ENCODE data around the gene FBLN2. TPM values are rescaled to one million over a fixed set of nuclear protein-coding genes. Genes with fewer than 3 reads are reported as not detected.
"Not testable (repeated sequence)": the region's sequence is repeated elsewhere in the genome, so short reads cannot be mapped to it uniquely, and the experiment has no call there.

The FBLN2 gene
- total RNA-seq, 2 experiments from 2014 or later = not detected

DNA sequence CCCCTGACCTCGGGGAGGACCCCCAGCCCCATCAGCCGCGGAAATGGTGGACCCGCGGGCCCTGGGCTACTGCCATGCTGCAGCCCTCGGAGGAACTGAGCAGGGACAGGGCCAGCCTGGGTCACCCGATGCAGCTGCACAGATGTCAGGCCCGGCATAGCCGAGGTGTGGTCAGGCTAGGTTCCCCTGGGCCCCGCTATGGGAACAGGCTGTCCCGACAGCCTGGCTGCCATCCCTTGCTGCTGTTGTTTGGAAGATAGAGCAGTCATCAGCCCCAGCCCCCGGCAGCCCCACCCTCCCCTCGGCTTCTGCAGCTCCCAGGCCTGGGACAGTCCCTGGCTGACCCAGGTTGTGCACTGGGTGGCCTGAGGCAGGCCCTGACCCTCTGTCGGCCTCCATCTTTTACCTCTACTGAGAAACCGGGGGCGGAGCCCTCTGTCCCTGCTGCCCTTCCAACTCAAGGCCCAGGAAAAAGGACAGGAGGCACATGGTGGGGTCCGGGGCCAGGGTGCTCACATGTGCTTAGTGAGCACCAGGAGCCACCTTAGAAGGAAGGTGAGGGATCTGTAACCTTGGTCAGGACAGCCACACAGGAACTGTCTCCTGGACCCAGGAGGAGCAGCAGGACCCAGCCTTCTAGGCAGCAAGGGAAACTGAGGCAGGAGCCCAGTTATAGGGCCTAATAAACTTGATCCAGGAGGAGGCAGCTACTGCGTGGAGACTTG is 31.5 kb upstream of the FBLN2 start:
- POLR2A ChIA-PET = no interaction called here

DNA sequence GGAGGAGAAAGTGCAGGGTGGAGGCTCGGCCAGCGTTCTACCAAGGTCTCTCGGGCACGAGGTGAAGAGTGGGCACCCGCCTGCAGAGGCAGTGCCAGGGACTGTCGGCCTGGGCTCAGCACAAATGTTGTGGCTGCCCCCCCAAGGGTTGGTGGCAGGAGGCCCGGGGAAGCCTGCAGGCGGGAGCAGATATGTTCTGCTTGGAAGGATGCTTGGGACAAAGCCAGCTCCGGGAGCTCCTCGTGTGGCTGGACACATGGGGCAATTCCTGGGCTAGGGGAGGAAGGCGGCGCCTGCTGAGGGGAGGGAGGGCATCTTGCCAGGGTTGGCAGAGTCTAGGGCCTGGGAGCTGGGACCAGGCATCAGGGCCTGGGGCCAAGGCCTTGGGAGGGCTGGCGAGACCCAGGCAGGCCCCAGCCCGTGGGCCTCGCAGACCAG is 30.4 kb upstream of the FBLN2 start:
- Mint-ChIP-seq H3K36me3 (ENCODE audit: low read depth) (no peaks in the 10 kb centered on the region), H3K4me3 (no peak overlapping the region), H3K27me3 (no peaks in the 10 kb centered on the region), H3K9me3 (peaks cover 4% of the 10 kb centered on the region), H3K4me1 (no peaks in the 10 kb centered on the region), H3K27ac (no peak overlapping the region)
- POLR2A ChIA-PET = no interaction called here
- CTCF ChIA-PET = no interaction called here
- DNase-seq = no peak

More for the DNA sequence above, 31.5 kb upstream of the FBLN2 start:
- CTCF ChIA-PET = interaction anchor here (0.6 kb wide), 1 partner anchor 60 kb away, joined by 6 read pairs; no protein-coding TSS in a partner anchor
- H3K27ac Mint-ChIP-seq = no peak overlapping the region
- no peak overlapping the region for H3K4me3 Mint-ChIP-seq
- no peak for DNase-seq
- peaks cover 4% of the 10 kb centered on the region for H3K9me3 Mint-ChIP-seq
- no peaks in the 10 kb centered on the region for H3K36me3 Mint-ChIP-seq (ENCODE audit: low read depth)
- no peaks in the 10 kb centered on the region for H3K27me3 Mint-ChIP-seq
- no peaks in the 10 kb centered on the region for H3K4me1 Mint-ChIP-seq

DNA sequence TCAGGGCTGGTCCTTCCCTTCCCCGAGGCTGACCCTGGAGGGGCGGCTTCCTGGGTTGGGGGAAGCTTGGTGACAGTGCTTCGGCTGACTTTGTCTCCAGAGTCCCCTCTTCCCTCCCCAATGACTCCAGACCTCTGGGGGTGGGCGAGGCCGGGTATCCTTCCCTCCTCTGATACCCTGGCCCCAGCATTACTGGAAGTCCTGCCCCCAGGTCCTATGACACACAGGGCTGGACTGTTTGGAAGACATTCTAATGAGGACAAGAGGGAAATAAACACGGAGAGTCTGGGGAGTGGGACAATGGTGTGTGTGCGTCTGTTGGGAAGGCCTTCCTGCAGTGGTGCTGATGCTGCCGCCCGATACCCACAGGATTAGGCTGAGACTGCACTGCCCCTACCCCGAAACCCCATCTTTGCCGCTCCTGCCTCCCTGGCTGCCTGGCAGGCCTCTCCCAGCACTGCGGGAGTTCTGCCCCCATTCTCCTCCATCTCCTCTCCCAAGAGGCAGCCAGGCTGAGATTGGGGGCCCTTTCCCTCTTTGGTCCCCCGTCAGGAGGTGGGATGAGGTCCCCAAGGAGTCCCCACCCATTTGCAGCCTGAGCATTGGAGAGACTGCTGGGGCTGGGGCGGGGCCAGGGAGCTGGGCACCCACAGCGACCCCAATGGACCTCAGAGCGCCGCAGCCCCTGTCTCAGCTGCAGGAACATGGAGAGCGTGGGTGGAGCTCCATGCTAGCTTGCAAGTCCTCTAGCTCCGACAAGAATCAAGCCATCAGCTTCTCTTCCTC is 29.7 kb upstream of the FBLN2 start:
- Mint-ChIP-seq H3K36me3 (ENCODE audit: low read depth) (no peaks in the 10 kb centered on the region), H3K27ac (no peak overlapping the region), H3K27me3 (peaks cover 3% of the 10 kb centered on the region), H3K4me1 (no peaks in the 10 kb centered on the region), H3K4me3 (no peak overlapping the region), H3K9me3 (peaks cover 4% of the 10 kb centered on the region)
- ChIA-PET CTCF (interaction anchor here (0.6 kb wide), 1 partner anchor 28 kb away, joined by 3 read pairs; no protein-coding TSS in a partner anchor), POLR2A (no interaction called here)
- no peak for DNase-seq

DNA sequence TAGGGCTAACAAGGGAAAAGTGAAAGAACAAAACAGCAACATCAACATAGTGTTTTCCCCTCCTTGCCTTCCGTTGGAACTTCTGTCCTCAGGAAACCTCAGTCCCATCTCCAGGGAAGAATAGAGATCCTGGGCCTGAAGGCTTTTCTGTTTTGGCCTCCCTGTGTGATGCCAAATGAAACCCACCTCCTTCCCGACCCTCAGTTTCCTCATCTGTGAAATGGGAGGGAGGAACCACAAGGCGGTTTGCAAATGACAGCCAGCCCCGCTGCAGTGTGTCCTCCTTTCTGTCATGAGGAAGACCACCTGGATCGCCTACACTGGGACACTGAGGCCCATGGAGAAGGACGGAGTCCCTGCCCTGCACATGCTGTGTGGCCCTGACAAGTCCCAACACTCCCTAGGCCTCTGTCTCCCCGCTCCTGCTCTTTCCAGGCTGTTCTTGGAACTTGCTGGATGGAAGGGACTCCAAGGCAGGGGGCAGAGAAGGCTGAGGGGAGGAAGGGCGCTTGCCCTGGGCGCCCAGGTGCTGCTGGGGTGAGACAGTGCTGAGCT is 28.5 kb upstream of the FBLN2 start:
- Mint-ChIP-seq H3K27me3 (peaks cover 3% of the 10 kb centered on the region), H3K27ac (no peak overlapping the region), H3K4me3 (no peak overlapping the region), H3K9me3 (peaks cover 4% of the 10 kb centered on the region), H3K36me3 (ENCODE audit: low read depth) (no peaks in the 10 kb centered on the region), H3K4me1 (no peaks in the 10 kb centered on the region)
- POLR2A ChIA-PET = no interaction called here
- DNase-seq = no peak
- CTCF ChIA-PET = no interaction called here

DNA sequence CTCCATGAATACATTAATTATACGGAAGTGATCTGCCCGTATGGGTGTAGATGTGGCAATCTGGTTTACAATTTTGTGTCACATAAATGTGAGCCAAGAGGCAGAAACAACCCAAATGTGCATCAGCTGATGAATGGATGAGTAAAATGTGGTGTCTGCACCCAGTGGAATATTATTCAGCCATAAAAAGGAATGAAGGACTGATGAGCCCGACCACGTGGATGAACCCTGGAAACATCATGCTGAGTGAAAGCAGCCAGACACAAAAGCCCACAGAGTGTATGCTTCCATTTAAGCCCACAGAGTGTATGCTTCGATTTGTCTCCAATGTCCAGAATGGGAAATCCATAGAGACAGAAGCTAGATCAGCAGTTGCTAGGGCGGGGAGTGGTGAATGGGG is 27.6 kb upstream of the FBLN2 start:
- Mint-ChIP-seq H3K4me1 (no peaks in the 10 kb centered on the region), H3K4me3 (no peak overlapping the region), H3K9me3 (peaks cover 4% of the 10 kb centered on the region), H3K36me3 (ENCODE audit: low read depth) (no peaks in the 10 kb centered on the region), H3K27me3 (peaks cover 3% of the 10 kb centered on the region), H3K27ac (no peak overlapping the region)
- CTCF ChIA-PET = no interaction called here
- POLR2A ChIA-PET = no interaction called here
- no peak for DNase-seq

DNA sequence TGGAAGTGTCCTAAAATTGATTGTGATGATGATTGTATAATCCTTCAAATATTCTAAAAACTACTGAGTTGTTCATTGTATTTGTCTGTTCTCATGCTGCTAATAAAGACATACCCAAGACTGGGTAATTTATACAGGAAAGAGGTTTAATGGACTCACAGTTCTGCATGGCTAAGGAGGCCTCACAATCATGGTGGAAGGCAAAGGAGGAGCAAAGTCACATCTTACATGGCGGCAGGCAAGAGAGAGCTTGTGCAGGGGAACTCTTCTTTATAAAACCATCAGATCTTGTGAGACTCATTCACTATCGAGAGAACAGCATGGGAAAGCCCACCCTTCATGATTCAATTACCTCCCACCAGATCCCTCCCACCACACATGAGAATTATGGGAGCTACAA is 27.2 kb upstream of the FBLN2 start:
- DNase-seq; H3K27me3 Mint-ChIP-seq; H3K4me1 Mint-ChIP-seq; H3K27ac Mint-ChIP-seq; H3K36me3 Mint-ChIP-seq (ENCODE audit: low read depth); H3K4me3 Mint-ChIP-seq; H3K9me3 Mint-ChIP-seq; POLR2A ChIA-PET; CTCF ChIA-PET: not testable (repeated sequence)

DNA sequence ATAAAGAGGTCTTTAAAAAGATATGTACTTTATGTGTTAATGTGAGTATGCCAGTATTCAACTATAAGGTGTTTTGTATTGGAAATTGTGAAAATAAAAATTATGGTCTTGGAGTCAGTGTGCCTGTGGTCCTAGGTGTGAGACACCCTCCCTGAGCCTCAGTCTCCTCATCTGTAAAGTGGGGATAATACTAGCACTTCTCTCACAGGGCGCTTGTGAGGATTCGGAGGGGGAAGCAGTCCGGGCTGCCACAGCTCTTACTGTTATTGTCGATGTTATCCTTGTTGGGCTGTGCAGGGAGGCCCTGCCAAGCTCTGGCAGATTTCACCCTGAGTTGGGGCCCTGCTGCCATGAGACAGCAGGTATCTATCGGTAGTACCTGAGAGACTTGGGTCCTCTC is 26.7 kb upstream of the FBLN2 start:
- ChIA-PET POLR2A (no interaction called here), CTCF (no interaction called here)
- H3K27ac Mint-ChIP-seq = no peak overlapping the region
- peaks cover 4% of the 10 kb centered on the region for H3K9me3 Mint-ChIP-seq
- H3K36me3 Mint-ChIP-seq (ENCODE audit: low read depth) = no peaks in the 10 kb centered on the region
- H3K4me3 Mint-ChIP-seq = no peak overlapping the region
- no peak for DNase-seq
- H3K27me3 Mint-ChIP-seq = peaks cover 3% of the 10 kb centered on the region
- H3K4me1 Mint-ChIP-seq = no peaks in the 10 kb centered on the region

DNA sequence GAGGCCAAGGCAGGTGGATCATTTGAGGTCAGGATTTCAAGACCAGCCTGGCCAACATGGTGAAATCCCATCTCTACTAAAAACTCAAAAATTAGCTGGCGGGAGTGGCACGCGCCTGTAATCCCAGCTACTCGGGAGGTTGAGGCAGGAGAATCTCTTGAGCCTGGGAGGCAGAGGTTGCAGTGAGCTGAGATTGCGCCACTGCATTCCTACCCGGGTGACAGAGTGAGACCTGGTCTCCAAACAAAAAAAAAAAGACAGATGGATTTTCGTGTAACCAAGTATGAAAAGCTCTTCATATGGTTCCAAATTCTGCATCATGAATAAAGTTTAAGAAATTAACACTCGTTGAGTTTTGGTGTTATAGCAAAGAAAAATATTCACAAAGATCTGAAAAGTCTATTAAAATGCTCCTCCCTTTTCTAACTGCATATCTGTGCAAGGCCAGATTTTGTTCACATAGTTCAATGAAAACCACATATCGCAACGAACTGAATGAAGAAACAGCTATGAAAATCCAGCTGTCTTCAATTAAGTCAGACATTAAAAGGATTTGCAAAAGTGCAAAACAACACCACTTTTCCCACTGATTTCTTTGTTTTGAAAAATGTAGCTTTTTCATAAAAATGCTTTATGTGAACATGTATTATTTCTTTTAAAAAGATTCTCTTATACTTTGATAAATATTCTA is 23.8 kb upstream of the FBLN2 start:
- CTCF ChIA-PET = interaction anchor here (0.7 kb wide), 1 partner anchor 18 kb away, joined by 3 read pairs; no protein-coding TSS in a partner anchor
- Mint-ChIP-seq H3K27me3 (peaks cover 12% of the 10 kb centered on the region), H3K9me3 (peaks cover 4% of the 10 kb centered on the region), H3K27ac (no peak overlapping the region), H3K4me3 (no peak overlapping the region), H3K36me3 (ENCODE audit: low read depth) (no peaks in the 10 kb centered on the region), H3K4me1 (no peaks in the 10 kb centered on the region)
- no peak for DNase-seq
- POLR2A ChIA-PET = no interaction called here

DNA sequence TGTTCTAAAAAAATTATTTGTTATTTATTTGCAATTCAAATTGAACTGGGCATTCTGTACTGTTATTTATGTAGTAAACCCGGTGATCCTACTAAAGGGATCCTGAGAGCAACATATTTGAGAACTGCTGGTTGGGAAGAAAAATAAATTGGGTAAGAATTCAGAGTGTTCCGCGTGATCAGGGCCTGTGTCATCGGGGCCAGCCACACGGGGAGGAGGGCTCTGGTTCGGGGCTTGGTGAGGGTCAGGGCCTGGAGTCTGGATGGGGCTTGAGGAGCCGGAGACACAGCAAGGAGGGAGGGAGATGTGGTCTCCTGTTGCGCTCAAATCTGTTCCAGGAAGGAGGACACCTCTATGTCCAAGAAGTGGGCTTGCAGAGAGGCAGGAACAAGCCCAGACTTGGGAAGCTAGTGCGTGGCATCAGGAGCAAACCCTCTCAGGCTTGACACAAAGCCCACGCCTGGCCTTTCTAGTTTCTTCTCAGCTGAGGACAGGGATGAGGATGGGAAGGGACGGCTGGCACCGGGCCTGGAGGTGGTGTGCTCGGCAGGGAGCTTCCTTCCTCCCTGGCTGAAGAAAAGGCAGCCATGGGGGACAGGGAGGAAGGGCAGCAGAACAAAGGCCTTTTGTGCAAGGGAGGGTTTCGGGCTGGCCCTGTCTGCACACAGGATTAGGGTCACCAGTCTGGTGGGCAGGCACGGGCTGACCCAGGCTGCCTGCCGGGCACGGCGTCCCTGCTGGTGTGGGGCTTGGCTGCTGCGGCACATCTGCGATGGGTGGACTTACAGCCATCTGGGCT is 22.9 kb upstream of the FBLN2 start:
- ChIA-PET CTCF (interaction anchor here (0.7 kb wide), 1 partner anchor 18 kb away, joined by 3 read pairs; no protein-coding TSS in a partner anchor), POLR2A (no interaction called here)
- peaks cover 4% of the 10 kb centered on the region for H3K9me3 Mint-ChIP-seq
- no peak overlapping the region for H3K27ac Mint-ChIP-seq
- no peaks in the 10 kb centered on the region for H3K4me1 Mint-ChIP-seq
- no peak for DNase-seq
- no peak overlapping the region for H3K4me3 Mint-ChIP-seq
- peaks cover 12% of the 10 kb centered on the region for H3K27me3 Mint-ChIP-seq
- H3K36me3 Mint-ChIP-seq (ENCODE audit: low read depth) = no peaks in the 10 kb centered on the region

DNA sequence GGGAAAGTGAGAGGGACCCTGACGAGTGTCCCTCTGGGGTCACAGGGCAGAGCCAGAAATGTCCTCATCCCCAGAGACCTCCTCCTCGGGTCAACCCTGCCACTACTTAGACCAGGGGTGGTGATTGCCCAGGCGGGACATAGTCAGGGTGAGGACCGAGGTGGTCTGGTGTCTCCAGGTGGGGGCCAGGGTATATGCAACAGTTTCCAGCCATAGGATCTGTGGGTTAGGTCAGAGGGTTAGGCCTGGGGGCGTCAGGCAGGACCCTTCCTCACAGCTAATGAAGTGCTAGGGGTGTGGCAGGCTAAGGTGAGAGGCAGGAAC is 22.3 kb upstream of the FBLN2 start:
- no peak for DNase-seq
- ChIA-PET CTCF (no interaction called here), POLR2A (no interaction called here)
- Mint-ChIP-seq H3K4me1 (no peaks in the 10 kb centered on the region), H3K27ac (no peak overlapping the region), H3K36me3 (ENCODE audit: low read depth) (no peaks in the 10 kb centered on the region), H3K4me3 (no peak overlapping the region), H3K9me3 (peaks cover 2% of the 10 kb centered on the region), H3K27me3 (peaks cover 12% of the 10 kb centered on the region)

DNA sequence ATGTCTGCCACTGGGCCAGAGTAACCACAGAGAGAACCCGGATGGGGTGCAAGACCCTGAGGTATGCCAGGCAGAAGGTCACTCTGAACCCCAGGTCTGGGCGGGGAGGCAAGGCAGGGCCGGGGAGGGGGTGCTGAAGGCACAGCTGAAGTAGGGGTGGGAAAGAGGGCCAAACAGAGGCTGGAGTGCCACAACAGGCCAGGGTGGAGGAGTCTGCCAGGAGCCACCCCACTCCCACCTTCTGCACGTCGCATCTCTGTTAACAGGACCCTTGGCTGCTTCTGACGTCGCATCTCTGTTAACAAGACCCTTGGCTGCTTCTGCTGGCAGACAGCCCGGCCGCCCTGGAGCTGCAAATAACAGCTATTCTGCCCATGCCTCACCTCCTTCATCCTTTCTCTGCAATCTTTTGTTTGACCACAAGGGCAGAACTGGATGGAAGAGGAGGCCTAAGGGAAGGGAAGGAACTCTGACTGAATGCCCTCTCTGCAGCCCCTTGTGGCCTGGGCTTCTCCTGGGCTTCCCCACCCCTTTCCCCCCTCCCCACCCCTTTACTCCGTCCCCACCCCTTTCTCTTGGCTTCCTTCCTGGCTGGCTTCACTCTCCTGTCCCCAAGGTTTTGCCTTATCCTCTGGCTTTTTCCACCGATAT is 20.6 kb upstream of the FBLN2 start:
- Mint-ChIP-seq H3K36me3 (ENCODE audit: low read depth) (no peaks in the 10 kb centered on the region), H3K9me3 (no peaks in the 10 kb centered on the region), H3K4me3 (no peak overlapping the region), H3K4me1 (no peaks in the 10 kb centered on the region), H3K27me3 (peaks cover 12% of the 10 kb centered on the region), H3K27ac (no peak overlapping the region)
- no peak for DNase-seq
- ChIA-PET CTCF (no interaction called here), POLR2A (no interaction called here)

Measured in activated CD4-positive, alpha-beta T cell treated with anti-CD3 and anti-CD28 coated beads, Interleukin-2, amount 10 ng/mL, durations not matched to agents 7 days and 5 days (primary cell).